Memory B cell (primary cell): ENCODE results near the gene AARS2.
"Not testable (repeated sequence)": the region's sequence is repeated elsewhere in the genome, so short reads cannot be mapped to it uniquely, and the experiment has no call there.

Source experiments
- ATAC-seq: fragments of 150-1000 bp; cut with Tn5 transposase; 2 replicates; pipeline ENCODE4 v1.10.0; 2021; ENCODE audit warnings: low read depth, mild to moderate bottlenecking, moderate library complexity
- DNase-seq, 2 donors: peaks; one replicate each; pipeline ENCODE4 v3.0.0; 2022; ENCODE audit warnings: low spot score in 2 of 2
- H3K27ac Mint-ChIP-seq: one replicate; pipeline ENCODE4 v1.8.0; 2022; ENCODE audit warnings: mild to moderate bottlenecking, moderate library complexity, mixed read lengths
- H3K27me3 Mint-ChIP-seq: one replicate; pipeline ENCODE4 v1.8.0; 2022; ENCODE audit warnings: mixed read lengths
- H3K36me3 Mint-ChIP-seq: one replicate; pipeline ENCODE4 v1.8.0; 2022; ENCODE audit warnings: mild to moderate bottlenecking, mixed read lengths
- H3K4me1 Mint-ChIP-seq: one replicate; pipeline ENCODE4 v1.8.0; 2022; ENCODE audit warnings: mixed read lengths
- H3K4me3 Mint-ChIP-seq: one replicate; pipeline ENCODE4 v1.8.0; 2022; ENCODE audit warnings: mild to moderate bottlenecking, moderate library complexity, mixed read lengths
- H3K9me3 Mint-ChIP-seq: one replicate; pipeline ENCODE4 v1.8.0; 2022; ENCODE audit warnings: mixed read lengths

AARS2 gene

DNA sequence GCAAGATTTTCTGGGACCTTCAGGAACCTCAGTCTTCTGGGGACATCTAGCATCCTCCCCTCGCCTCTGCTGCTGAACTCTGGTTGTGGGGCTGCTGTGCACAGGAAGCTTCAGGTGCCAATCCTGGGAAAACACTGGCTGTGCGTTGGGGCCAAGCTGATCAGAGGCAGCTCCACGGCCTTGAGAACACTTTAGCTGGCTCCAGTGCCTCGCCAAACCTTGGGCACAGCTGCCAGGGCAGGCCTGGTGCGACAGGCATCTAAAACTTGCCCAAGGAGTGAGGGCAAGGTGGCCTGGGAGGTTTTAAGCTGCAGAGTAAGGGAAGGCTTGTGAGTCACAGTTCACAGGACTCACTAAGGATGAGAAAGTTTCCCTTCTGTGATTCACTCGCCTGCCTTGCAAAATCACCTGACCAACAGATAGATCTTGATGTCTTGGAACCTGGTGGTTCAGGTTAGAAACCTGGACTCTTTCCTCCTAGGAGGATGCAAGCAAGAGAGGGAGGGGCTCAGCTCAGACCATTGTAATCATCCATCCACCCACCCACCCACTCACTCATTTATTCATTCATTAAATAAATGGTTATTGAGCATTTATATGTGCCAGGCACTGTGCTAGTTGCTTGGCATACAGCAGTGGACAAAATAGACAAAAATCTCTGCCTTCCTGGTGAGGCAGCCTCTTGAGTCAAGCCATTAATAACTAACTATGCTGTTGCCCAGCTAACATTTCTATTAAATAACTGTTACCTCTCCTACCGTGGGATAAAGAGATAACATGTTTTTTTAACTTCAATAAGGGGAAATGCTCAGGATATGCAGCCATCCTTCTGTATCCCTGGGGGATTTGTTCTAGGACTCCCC lies 26.8 kb upstream of the AARS2 start:
- Mint-ChIP-seq H3K27ac (no peak overlapping the region), H3K9me3 (no peaks in the 10 kb centered on the region), H3K36me3 (no peaks in the 10 kb centered on the region), H3K4me3 (no peak overlapping the region), H3K27me3 (peaks cover 20% of the 10 kb centered on the region), H3K4me1 (no peaks in the 10 kb centered on the region)
- DNase-seq (no peak), ATAC-seq (no peak)

GRCh38 chr6:44339301-44339700 lies 26.2 kb upstream of the AARS2 start:
- no peak for DNase-seq
- H3K4me1 Mint-ChIP-seq = no peaks in the 10 kb centered on the region
- H3K27ac Mint-ChIP-seq = no peak overlapping the region
- ATAC-seq = no peak
- H3K4me3 Mint-ChIP-seq = no peak overlapping the region
- no peaks in the 10 kb centered on the region for H3K9me3 Mint-ChIP-seq
- H3K36me3 Mint-ChIP-seq = no peaks in the 10 kb centered on the region
- peaks cover 20% of the 10 kb centered on the region for H3K27me3 Mint-ChIP-seq

DNA sequence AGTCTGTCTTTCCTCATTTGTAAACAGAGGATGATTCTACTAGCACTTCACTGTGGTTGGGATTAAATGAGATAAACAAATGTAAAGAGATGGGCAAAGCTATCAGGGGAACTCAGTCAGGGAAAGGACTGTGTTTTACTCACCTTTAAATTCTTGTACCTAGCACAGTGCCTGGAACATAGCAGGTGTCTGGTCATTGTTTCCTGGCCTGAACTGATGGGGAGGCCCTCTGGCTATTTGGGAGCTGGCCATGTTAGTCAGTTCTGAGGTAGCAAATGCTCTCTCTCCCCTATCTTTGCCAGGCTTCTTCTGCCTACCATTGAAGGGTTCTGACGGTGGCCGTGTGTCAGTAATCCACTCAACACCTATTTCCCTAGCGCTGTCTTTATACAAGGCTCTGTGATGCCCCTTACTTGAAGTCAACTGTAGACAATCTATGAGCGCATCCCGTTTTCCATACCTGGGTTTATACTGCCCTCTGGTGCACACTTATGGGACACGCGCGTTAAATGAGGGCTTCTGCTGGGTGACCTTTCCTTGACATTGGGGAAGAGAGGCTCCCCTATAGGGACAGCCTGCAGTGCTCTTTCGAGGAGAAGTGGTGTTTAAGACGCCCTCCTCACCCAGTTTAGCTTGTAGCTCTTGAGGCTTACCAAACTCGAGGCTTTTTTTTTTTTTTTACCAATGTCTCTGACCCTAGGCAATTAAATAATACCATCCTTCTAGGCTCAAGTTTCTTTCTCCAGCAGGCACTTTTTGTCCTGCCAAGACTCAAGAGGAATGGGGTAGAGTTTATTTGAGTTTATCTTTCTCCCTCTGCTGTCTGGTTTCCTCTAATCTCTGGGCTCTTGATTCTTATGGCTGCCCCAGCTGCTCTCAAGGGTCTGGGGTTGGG lies 25.3 kb upstream of the AARS2 start:
- H3K36me3 Mint-ChIP-seq = no peaks in the 10 kb centered on the region
- no peaks in the 10 kb centered on the region for H3K4me1 Mint-ChIP-seq
- DNase-seq = peak; percentile 66 to 69
- H3K4me3 Mint-ChIP-seq = no peak overlapping the region
- H3K27ac Mint-ChIP-seq = no peak overlapping the region
- no peaks in the 10 kb centered on the region for H3K9me3 Mint-ChIP-seq
- peaks cover 14% of the 10 kb centered on the region for H3K27me3 Mint-ChIP-seq
- peak; percentile 90 for ATAC-seq

GRCh38 chr6:44335631-44336030 lies 22.5 kb upstream of the AARS2 start:
- Mint-ChIP-seq H3K4me1 (no peaks in the 10 kb centered on the region), H3K9me3 (no peaks in the 10 kb centered on the region), H3K36me3 (no peaks in the 10 kb centered on the region), H3K27ac (no peak overlapping the region), H3K27me3 (peaks cover 9% of the 10 kb centered on the region), H3K4me3 (no peak overlapping the region)
- ATAC-seq (no peak), DNase-seq (no peak)

DNA sequence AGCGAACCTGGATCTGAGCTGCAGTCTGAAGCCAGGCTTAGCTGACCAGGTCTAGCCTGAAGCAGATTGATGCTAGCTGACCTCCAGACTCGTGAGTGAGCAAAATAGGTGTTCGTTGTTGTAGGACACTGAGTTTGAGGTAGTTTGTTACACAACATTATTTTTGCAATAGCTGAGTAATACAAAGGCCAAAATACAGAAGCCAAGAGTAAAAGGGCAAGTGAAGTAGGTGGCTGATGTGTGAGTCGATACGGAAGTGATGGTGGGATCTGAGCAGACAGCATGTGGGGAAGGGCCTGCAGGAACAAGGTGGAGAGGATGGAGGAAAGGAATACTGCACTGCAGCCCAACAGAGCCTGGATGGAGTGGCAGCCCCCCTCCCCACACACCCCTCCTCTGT lies 20.8 kb upstream of the AARS2 start:
- ATAC-seq = no peak
- Mint-ChIP-seq H3K27me3 (peaks cover 11% of the 10 kb centered on the region), H3K4me3 (no peak overlapping the region), H3K4me1 (no peaks in the 10 kb centered on the region), H3K27ac (no peak overlapping the region), H3K36me3 (no peaks in the 10 kb centered on the region), H3K9me3 (no peaks in the 10 kb centered on the region)
- no peak for DNase-seq

- Mint-ChIP-seq H3K9me3 (no peaks in the 10 kb centered on the region), H3K4me1 (no peaks in the 10 kb centered on the region), H3K4me3 (no peak overlapping the region), H3K36me3 (no peaks in the 10 kb centered on the region), H3K27me3 (peaks cover 13% of the 10 kb centered on the region), H3K27ac (no peak overlapping the region)
- ATAC-seq (no peak), DNase-seq (no peak)
Observed at GRCh38 chr6:44333273-44333919, 20.2 kb upstream of the AARS2 start.

- Mint-ChIP-seq H3K27me3 (peaks cover 13% of the 10 kb centered on the region), H3K36me3 (no peaks in the 10 kb centered on the region), H3K27ac (no peak overlapping the region), H3K9me3 (no peaks in the 10 kb centered on the region), H3K4me3 (no peak overlapping the region), H3K4me1 (no peaks in the 10 kb centered on the region)
- DNase-seq = no peak
- ATAC-seq = no peak
Observed at GRCh38 chr6:44332585-44332984, 19.4 kb upstream of the AARS2 start.

GRCh38 chr6:44329858-44330257 lies 16.7 kb upstream of the AARS2 start:
- Mint-ChIP-seq H3K9me3 (no peaks in the 10 kb centered on the region), H3K36me3 (no peaks in the 10 kb centered on the region), H3K4me1 (no peaks in the 10 kb centered on the region), H3K4me3 (no peak overlapping the region), H3K27ac (no peak overlapping the region), H3K27me3 (peaks cover 13% of the 10 kb centered on the region)
- no peak for DNase-seq
- no peak for ATAC-seq

GRCh38 chr6:44328203-44328602 lies 15.1 kb upstream of the AARS2 start:
- not testable (repeated sequence) for H3K4me1 Mint-ChIP-seq, ATAC-seq, H3K36me3 Mint-ChIP-seq, DNase-seq, H3K27ac Mint-ChIP-seq, H3K9me3 Mint-ChIP-seq, H3K4me3 Mint-ChIP-seq
- H3K27me3 Mint-ChIP-seq = peaks cover 13% of the 10 kb centered on the region

DNA sequence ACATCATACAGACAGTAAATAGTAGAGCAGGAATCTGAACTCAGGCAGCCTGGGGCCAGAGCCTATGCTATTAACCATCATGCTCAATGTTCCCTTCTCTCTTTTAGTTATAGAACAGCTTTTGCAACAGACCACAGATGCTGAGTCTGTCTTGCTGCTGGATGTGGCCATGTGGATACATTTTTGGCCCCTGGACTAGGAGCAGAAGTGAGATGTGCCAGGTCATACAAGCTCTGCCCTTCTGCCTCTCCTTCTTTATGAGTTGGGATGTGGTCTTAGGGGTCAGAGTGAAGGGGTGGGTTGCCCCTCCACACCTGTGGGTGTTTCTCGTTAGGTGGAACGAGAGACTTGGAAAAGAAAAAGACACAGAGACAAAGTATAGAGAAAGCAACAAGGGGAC lies 14.6 kb upstream of the AARS2 start:
- no peak for ATAC-seq
- H3K4me3 Mint-ChIP-seq = no peak overlapping the region
- DNase-seq = no peak

GRCh38 chr6:44327096-44327495 lies 13.9 kb upstream of the AARS2 start:
- Mint-ChIP-seq H3K4me1 (no peaks in the 10 kb centered on the region), H3K36me3 (no peaks in the 10 kb centered on the region), H3K27me3 (peaks cover 7% of the 10 kb centered on the region), H3K9me3 (no peaks in the 10 kb centered on the region), H3K27ac (no peak overlapping the region), H3K4me3 (no peak overlapping the region)
- no peak for DNase-seq
- ATAC-seq = no peak

More for the DNA sequence above, 14.6 kb upstream of the AARS2 start:
- H3K4me1 Mint-ChIP-seq = no peaks in the 10 kb centered on the region
- no peaks in the 10 kb centered on the region for H3K36me3 Mint-ChIP-seq
- H3K27ac Mint-ChIP-seq = no peak overlapping the region
- peaks cover 12% of the 10 kb centered on the region for H3K27me3 Mint-ChIP-seq
- no peaks in the 10 kb centered on the region for H3K9me3 Mint-ChIP-seq

- Mint-ChIP-seq H3K27ac (no peak overlapping the region), H3K27me3 (peaks cover 9% of the 10 kb centered on the region), H3K36me3 (no peaks in the 10 kb centered on the region), H3K9me3 (no peaks in the 10 kb centered on the region), H3K4me1 (no peaks in the 10 kb centered on the region), H3K4me3 (no peak overlapping the region)
- ATAC-seq (no peak), DNase-seq (no peak)
Observed at GRCh38 chr6:44321210-44321609, 8.1 kb upstream of the AARS2 start.

GRCh38 chr6:44317136-44317631 lies 4.0 kb upstream of the AARS2 start:
- DNase-seq, ATAC-seq, H3K4me3 Mint-ChIP-seq, H3K27me3 Mint-ChIP-seq, H3K9me3 Mint-ChIP-seq, H3K27ac Mint-ChIP-seq, H3K36me3 Mint-ChIP-seq, H3K4me1 Mint-ChIP-seq: not testable (repeated sequence)

DNA sequence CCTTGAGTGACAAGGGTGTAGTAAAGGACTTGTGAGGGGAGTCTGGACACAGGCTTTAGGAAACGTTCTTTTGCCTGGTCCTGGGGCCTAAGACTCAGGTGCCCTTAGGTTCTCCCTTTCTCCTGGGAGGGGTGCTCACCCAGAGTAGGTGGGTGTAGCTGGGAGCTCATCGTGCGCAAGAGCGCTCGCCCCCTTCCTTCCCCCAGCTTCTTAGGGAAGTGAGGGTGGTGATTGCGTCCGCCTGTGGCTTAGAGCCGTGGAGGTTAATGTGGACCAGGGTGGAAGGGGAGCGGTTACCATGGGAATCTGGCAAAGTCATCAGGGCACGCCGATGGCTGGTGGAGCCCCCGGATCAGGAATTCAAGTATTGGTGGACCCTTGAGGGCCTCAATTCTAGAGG lies 3.3 kb upstream of the AARS2 start:
- Mint-ChIP-seq H3K36me3 (peaks cover 2% of the 10 kb centered on the region), H3K27ac (no peak overlapping the region), H3K27me3 (peaks cover 9% of the 10 kb centered on the region), H3K4me1 (peaks cover 11% of the 10 kb centered on the region), H3K4me3 (no peak overlapping the region), H3K9me3 (no peaks in the 10 kb centered on the region)
- ATAC-seq = no peak
- no peak for DNase-seq
